Gastrocnemius medialis (tissue), 4 donors: ENCODE data around the gene ADORA3. TPM values are rescaled to one million over a fixed set of nuclear protein-coding genes. Genes with fewer than 3 reads are reported as not detected.

Experiments used
- ATAC-seq, 2 donors: fragments of 150-250 bp; one replicate each; pipeline ENCODE4 v1.9.1; 2016
- DNase-seq, 2 donors: peaks; one replicate each; pipeline ENCODE4 v3.0.0-alpha.2; 2019
- H3K27ac ChIP-seq, 4 donors: fragments of 200-600 bp; sonication (generic); 1 replicate in 1 of 4; 2 replicates in 3 of 4; pipeline ENCODE4 v1.5.1; 2016 to 2018; ENCODE audit warnings: mild to moderate bottlenecking in 2 of 4, moderate library complexity in 1 of 4
- H3K27me3 ChIP-seq, 3 donors: fragments of 200-600 bp; sonication (generic) in 2 of 3; 1 replicate in 1 of 3; 2 replicates in 2 of 3; pipeline versions ENCODE4 v1.5.1 to v1.6.0; 2016 to 2019; ENCODE audit warnings: mild to moderate bottlenecking in 1 of 3, moderate library complexity in 1 of 3
- H3K36me3 ChIP-seq, 2 donors: fragments of 200-600 bp; sonication (generic) in 1 of 2; one replicate each; pipeline ENCODE4 v1.5.1; 2017 to 2018
- H3K4me1 ChIP-seq, 2 donors: fragments of 200-600 bp; sonication (generic) in 1 of 2; one replicate each; pipeline ENCODE4 v1.5.1; 2016 to 2017; ENCODE audit warnings: mild to moderate bottlenecking in 2 of 2
- H3K4me3 ChIP-seq, 4 donors: fragments of 200-600 bp; sonication (generic) in 3 of 4; 1 replicate in 1 of 4; 2 replicates in 3 of 4; pipeline ENCODE4 v1.5.1; 2016 to 2019; ENCODE audit warnings: mild to moderate bottlenecking in 2 of 4
- H3K9me3 ChIP-seq, 3 donors: fragments of 200-600 bp; sonication (generic) in 2 of 3; 1 replicate in 1 of 3; 2 replicates in 2 of 3; pipeline ENCODE4 v1.5.1; 2016 to 2019
- CTCF ChIP-seq, 5 experiments: fragments of 450-650 bp in 3 of 5; fragments of 200-600 bp in 2 of 5; sonication (generic) in 2 of 5; IDR thresholded peaks in 4 of 5; conservative IDR thresholded peaks in 1 of 5; 1 replicate in 4 of 5; 2 replicates in 1 of 5; pipeline ENCODE4 v1.5.1; 2016 to 2019; ENCODE audit warnings: antibody characterized with exemption in 5 of 5, mild to moderate bottlenecking in 3 of 5, moderate library complexity in 3 of 5
- POLR2A ChIP-seq, 2 donors: fragments of 450-650 bp; IDR thresholded peaks; one replicate each; pipeline ENCODE4 v1.6.1; 2017; ENCODE audit warnings: antibody characterized with exemption in 2 of 2, mild to moderate bottlenecking in 2 of 2, moderate library complexity in 2 of 2
- in situ Hi-C, 4 donors: fragments of 200-750 bp; cut with MboI; loops; one replicate each; pipeline versions ENCODE4 v1.15.0 to v1.8.0; 2017; ENCODE audit warnings: low sequenced_read_pairs in 4 of 4
- intact Hi-C: fragments of 100-400 bp; cut with DNase I; formaldehyde crosslinking; loops from one replicate; pipeline ENCODE4 v1.15.1; 2023; ENCODE audit warnings: low total_unique reads
- total RNA-seq, 4 donors: library from RNA; depleted of rRNA; stranded (reverse); fragments of >200 nt; gene quantifications; one replicate each; pipeline versions ENCODE4 v1.1.0 to v1.2.3, GENCODE V29; 2016

The ADORA3 gene
- total RNA-seq, 4 donors from 2014 or later: 1.0 to 4.1 (median 2.1) TPM

- Histone ChIP-seq H3K36me3 (peaks cover 0 to 31% of the 10 kb centered on the region in 2 donors), H3K27me3 (no peaks in the 10 kb centered on the region), H3K4me1 (peaks cover 2 to 11% of the 10 kb centered on the region in 2 donors), H3K27ac (peak overlapping the region in 1 of 4 donors; percentile 12), H3K9me3 (no peaks in the 10 kb centered on the region), H3K4me3 (no peak overlapping the region)
- no peak for DNase-seq
- ATAC-seq: no peak
- intact Hi-C loops (no loop called here), in situ Hi-C loops (no loop called here)
- TF ChIP-seq CTCF (IDR thresholded peaks at IDR 0.05 in 4 of 5, conservative IDR thresholded peaks at IDR 0.05 in 1 of 5) (no peak), POLR2A (IDR thresholded peaks at IDR 0.05) (no peak)
Measured at GRCh38 chr1:111476761-111477309, 26.6 kb downstream of the ADORA3 start.

GRCh38 chr1:111476214-111476613, 27.2 kb downstream of the ADORA3 start:
- Histone ChIP-seq H3K27ac (peak overlapping the region in 1 of 4 donors; percentile 6), H3K9me3 (no peaks in the 10 kb centered on the region), H3K4me3 (no peak overlapping the region), H3K4me1 (peaks cover 0 to 5% of the 10 kb centered on the region in 2 donors), H3K36me3 (peaks cover 0 to 37% of the 10 kb centered on the region in 2 donors), H3K27me3 (no peaks in the 10 kb centered on the region)
- ATAC-seq: no peak
- in situ Hi-C loops: no loop called here
- intact Hi-C loops: no loop called here
- TF ChIP-seq CTCF (IDR thresholded peaks at IDR 0.05 in 4 of 5, conservative IDR thresholded peaks at IDR 0.05 in 1 of 5) (no peak), POLR2A (IDR thresholded peaks at IDR 0.05) (no peak)
- DNase-seq: no peak

GRCh38 chr1:111475701-111476100, 27.7 kb downstream of the ADORA3 start:
- in situ Hi-C loops: no loop called here

GRCh38 chr1:111474521-111474920, 28.9 kb downstream of the ADORA3 start:
- Histone ChIP-seq H3K4me3 (peak overlapping the region in 2 of 4 donors; percentile 15 to 30), H3K9me3 (no peaks in the 10 kb centered on the region), H3K4me1 (peaks cover 0 to 4% of the 10 kb centered on the region in 2 donors), H3K27ac (peak overlapping the region; percentile 3 to 60 (median 46)), H3K36me3 (peaks cover 0 to 54% of the 10 kb centered on the region in 2 donors), H3K27me3 (no peaks in the 10 kb centered on the region)
- DNase-seq: no peak
- TF ChIP-seq POLR2A (IDR thresholded peaks at IDR 0.05) (no peak), CTCF (IDR thresholded peaks at IDR 0.05 in 4 of 5, conservative IDR thresholded peaks at IDR 0.05 in 1 of 5) (no peak)
- in situ Hi-C loops: no loop called here
- intact Hi-C loops: no loop called here
- no peak for ATAC-seq

More at GRCh38 chr1:111475701-111476100, 27.7 kb downstream of the ADORA3 start:
- H3K9me3 ChIP-seq: no peaks in the 10 kb centered on the region
- peaks cover 0 to 43% of the 10 kb centered on the region in 2 donors for H3K36me3 ChIP-seq
- no peaks in the 10 kb centered on the region for H3K27me3 ChIP-seq
- H3K27ac ChIP-seq: peak overlapping the region in 1 of 4 donors; percentile 6
- intact Hi-C loops: no loop called here
- peaks cover 0 to 4% of the 10 kb centered on the region in 2 donors for H3K4me1 ChIP-seq
- no peak overlapping the region for H3K4me3 ChIP-seq
- DNase-seq (no peak), ATAC-seq (no peak)
- no peak for TF ChIP-seq POLR2A (IDR thresholded peaks at IDR 0.05)
- TF ChIP-seq CTCF (IDR thresholded peaks at IDR 0.05 in 4 of 5, conservative IDR thresholded peaks at IDR 0.05 in 1 of 5): no peak
